ENCODE data around the gene GALK2.

Gene GALK2

GRCh38 chr15:49293941-49294340, 123.9 kb downstream of the GALK2 start:
- Histone ChIP-seq H3K36me3 (replicated peaks; ENCODE audit: insufficient read depth, low read length) (no peaks in the 10 kb centered on the region), H3K9ac (ENCODE audit: low read length) (no peak overlapping the region), H3K4me1 (ENCODE audit: low read length) (peaks cover 15% of the 10 kb centered on the region), H2AFZ (ENCODE audit: low read length) (no peak overlapping the region), H3K9me2 (replicated peaks; ENCODE audit: insufficient read depth, low read length) (no peaks in the 10 kb centered on the region), H3F3A (ENCODE audit: insufficient read depth, low read length) (no peaks in the 10 kb centered on the region), H3K79me2 (ENCODE audit: low read length) (peaks cover 9% of the 10 kb centered on the region), H4K20me1 (ENCODE audit: insufficient read depth, low read length) (no peaks in the 10 kb centered on the region), H3K9me3 (replicated peaks; ENCODE audit: insufficient read depth, low read length) (no peaks in the 10 kb centered on the region), H3K27me3 (replicated peaks; ENCODE audit: insufficient read depth, low read length) (no peaks in the 10 kb centered on the region), H3K27ac (ENCODE audit: low read length) (no peak overlapping the region), H3K4me3 (ENCODE audit: low read length) (no peak overlapping the region), H3K4me2 (ENCODE audit: low read depth, low read length) (no peak overlapping the region)
- DNase-seq: no peak
- TF ChIP-seq EZH2 (optimal IDR thresholded peaks at IDR 0.05; ENCODE audit: low read depth, low read length) (no peak), EZH2phosphoT487 (IDR thresholded peaks at IDR 0.05; ENCODE audit: low read length) (no peak), CTCF (IDR thresholded peaks at IDR 0.05; ENCODE audit: low read length) (no peak)

- H3K9ac ChIP-seq (ENCODE audit: low read length): no peak overlapping the region
- H2AFZ ChIP-seq (ENCODE audit: low read length): no peak overlapping the region
- H3K9me3 ChIP-seq (replicated peaks; ENCODE audit: insufficient read depth, low read length): no peaks in the 10 kb centered on the region
- H3K27ac ChIP-seq (ENCODE audit: low read length): no peak overlapping the region
- H3K27me3 ChIP-seq (replicated peaks; ENCODE audit: insufficient read depth, low read length): no peaks in the 10 kb centered on the region
- H3K79me2 ChIP-seq (ENCODE audit: low read length): peaks cover 29% of the 10 kb centered on the region
- no peaks in the 10 kb centered on the region for H4K20me1 ChIP-seq (ENCODE audit: insufficient read depth, low read length)
- H3K4me2 ChIP-seq (ENCODE audit: low read depth, low read length): no peak overlapping the region
- no peaks in the 10 kb centered on the region for H3K4me1 ChIP-seq (ENCODE audit: low read length)
- no peaks in the 10 kb centered on the region for H3K36me3 ChIP-seq (replicated peaks; ENCODE audit: insufficient read depth, low read length)
- no peak overlapping the region for H3K4me3 ChIP-seq (ENCODE audit: low read length)
- H3F3A ChIP-seq (ENCODE audit: insufficient read depth, low read length): no peaks in the 10 kb centered on the region
- no peak for DNase-seq
- no peaks in the 10 kb centered on the region for H3K9me2 ChIP-seq (replicated peaks; ENCODE audit: insufficient read depth, low read length)
- TF ChIP-seq EZH2 (optimal IDR thresholded peaks at IDR 0.05; ENCODE audit: low read depth, low read length): no peak
- no peak for TF ChIP-seq EZH2phosphoT487 (IDR thresholded peaks at IDR 0.05; ENCODE audit: low read length)
- TF ChIP-seq CTCF (IDR thresholded peaks at IDR 0.05; ENCODE audit: low read length): no peak
Observed at GRCh38 chr15:49296258-49296657, 126.2 kb downstream of the GALK2 start.

- TF ChIP-seq CTCF (IDR thresholded peaks at IDR 0.05; ENCODE audit: low read length) (no peak), EZH2phosphoT487 (IDR thresholded peaks at IDR 0.05; ENCODE audit: low read length) (no peak), EZH2 (optimal IDR thresholded peaks at IDR 0.05; ENCODE audit: low read depth, low read length) (no peak)
- H3K9me2 ChIP-seq (replicated peaks; ENCODE audit: insufficient read depth, low read length): no peaks in the 10 kb centered on the region
- no peak overlapping the region for H3K4me3 ChIP-seq (ENCODE audit: low read length)
Observed at GRCh38 chr15:49297584-49297983, 127.5 kb downstream of the GALK2 start.

More at GRCh38 chr15:49297584-49297983, 127.5 kb downstream of the GALK2 start:
- H3K36me3 ChIP-seq (replicated peaks; ENCODE audit: insufficient read depth, low read length): no peaks in the 10 kb centered on the region
- H3K4me1 ChIP-seq (ENCODE audit: low read length): no peaks in the 10 kb centered on the region
- H3K27ac ChIP-seq (ENCODE audit: low read length): no peak overlapping the region
- H3K9me3 ChIP-seq (replicated peaks; ENCODE audit: insufficient read depth, low read length): no peaks in the 10 kb centered on the region
- H3K9ac ChIP-seq (ENCODE audit: low read length): no peak overlapping the region
- H3K27me3 ChIP-seq (replicated peaks; ENCODE audit: insufficient read depth, low read length): no peaks in the 10 kb centered on the region
- no peak for DNase-seq
- no peaks in the 10 kb centered on the region for H3F3A ChIP-seq (ENCODE audit: insufficient read depth, low read length)
- H4K20me1 ChIP-seq (ENCODE audit: insufficient read depth, low read length): no peaks in the 10 kb centered on the region
- no peak overlapping the region for H3K4me2 ChIP-seq (ENCODE audit: low read depth, low read length)
- H3K79me2 ChIP-seq (ENCODE audit: low read length): peaks cover 29% of the 10 kb centered on the region
- H2AFZ ChIP-seq (ENCODE audit: low read length): no peak overlapping the region

Data from MM.1S (cell line).